ENCODE measurements around the gene PEDS1.
"Not testable (repeated sequence)": the region's sequence is repeated elsewhere in the genome, so short reads cannot be mapped to it uniquely, and the experiment has no call there.

PEDS1 gene

GRCh38 chr20:50152394-50153152 lies 950 bp downstream of the PEDS1 start:
- DNase-seq = no peak

GRCh38 chr20:50151034-50151743 lies 2.3 kb downstream of the PEDS1 start:
- DNase-seq = no peak

- DNase-seq = no peak
Observed at GRCh38 chr20:50149481-50150254, 3.9 kb downstream of the PEDS1 start.

GRCh38 chr20:50146732-50147662 lies 6.5 kb downstream of the PEDS1 start:
- peak; percentile 58 for DNase-seq

GRCh38 chr20:50146214-50146613 lies 7.3 kb downstream of the PEDS1 start:
- DNase-seq = no peak

GRCh38 chr20:50145566-50145965 lies 8.0 kb downstream of the PEDS1 start:
- no peak for DNase-seq

- DNase-seq = no peak
Observed at GRCh38 chr20:50144362-50144761, 9.2 kb downstream of the PEDS1 start.

GRCh38 chr20:50142812-50143211 lies 10.7 kb downstream of the PEDS1 start:
- DNase-seq = no peak

GRCh38 chr20:50141811-50142561 lies 11.5 kb downstream of the PEDS1 start:
- DNase-seq = no peak

GRCh38 chr20:50141018-50141675 lies 12.4 kb downstream of the PEDS1 start:
- DNase-seq = no peak

- no peak for DNase-seq
Observed at GRCh38 chr20:50140339-50140859, 13.1 kb downstream of the PEDS1 start.

- DNase-seq = no peak
Observed at GRCh38 chr20:50138479-50139393, 14.8 kb downstream of the PEDS1 start.

GRCh38 chr20:50138120-50138478 lies 15.4 kb downstream of the PEDS1 start:
- DNase-seq = no peak

GRCh38 chr20:50137702-50138101 lies 15.8 kb downstream of the PEDS1 start:
- not testable (repeated sequence) for DNase-seq

- no peak for DNase-seq
Observed at GRCh38 chr20:50136822-50137599, 16.5 kb downstream of the PEDS1 start.

GRCh38 chr20:50135157-50135556 lies 18.4 kb downstream of the PEDS1 start:
- not testable (repeated sequence) for DNase-seq

GRCh38 chr20:50133474-50134217 lies 19.9 kb downstream of the PEDS1 start:
- DNase-seq = no peak

- DNase-seq = no peak
Observed at GRCh38 chr20:50133041-50133440, 20.5 kb downstream of the PEDS1 start.

Measured in effector CD8-positive, alpha-beta T cell (primary cell).